ENCODE measurements around the gene VWA3B. TPM values are rescaled to one million over a fixed set of nuclear protein-coding genes. Genes with fewer than 3 reads are reported as not detected.

VWA3B gene
- total RNA-seq, 1 donor from 2014 or later, result not detected

- Histone ChIP-seq H3K4me2 (ENCODE audit: low read length) (no peak overlapping the region), H3K4me3 (ENCODE audit: insufficient read depth, low read depth, low read length) (no peak overlapping the region), H3K9ac (ENCODE audit: low read length) (no peak overlapping the region), H3K36me3 (ENCODE audit: insufficient read depth, low read length) (no peaks in the 10 kb centered on the region), H2AFZ (ENCODE audit: low read depth, low read length) (no peak overlapping the region), H3K79me2 (ENCODE audit: insufficient read depth, low read length) (no peaks in the 10 kb centered on the region), H4K20me1 (ENCODE audit: insufficient read depth, low read length) (no peaks in the 10 kb centered on the region), H3K4me1 (ENCODE audit: insufficient read depth, low read length) (no peaks in the 10 kb centered on the region), H3K27me3 (ENCODE audit: insufficient read depth, low read length) (no peaks in the 10 kb centered on the region), H3K9me3 (ENCODE audit: insufficient read depth, low read depth, low read length) (no peaks in the 10 kb centered on the region), H3K27ac (ENCODE audit: low read depth, low read length) (no peak overlapping the region)
- no peak for TF ChIP-seq CTCF (IDR thresholded peaks at IDR 0.05; ENCODE audit: insufficient read depth, low read depth, low read length)
- TF ChIP-seq EZH2 (IDR thresholded peaks at IDR 0.05; ENCODE audit: insufficient read depth, low read length), result no peak
- peaks cover 2% of the 10 kb centered on the region for H3K27me3 Mint-ChIP-seq (ENCODE audit: low read depth, unreplicated experiment)
- DNase-seq (ENCODE audit: low read depth) (no peak), FAIRE-seq (no peak)
- H3K9me3 Mint-ChIP-seq (ENCODE audit: unreplicated experiment), result no peaks in the 10 kb centered on the region
- no peak overlapping the region for H3K4me3 Mint-ChIP-seq (ENCODE audit: unreplicated experiment)
- H3K4me1 Mint-ChIP-seq (ENCODE audit: low read depth, unreplicated experiment), result no peaks in the 10 kb centered on the region
- no peak overlapping the region for H3K27ac Mint-ChIP-seq (ENCODE audit: unreplicated experiment)
- no peaks in the 10 kb centered on the region for H3K36me3 Mint-ChIP-seq (ENCODE audit: low read depth, unreplicated experiment)
These were observed 15.9 kb downstream of the VWA3B start for GRCh38 chr2:98102878-98103277.

DNA sequence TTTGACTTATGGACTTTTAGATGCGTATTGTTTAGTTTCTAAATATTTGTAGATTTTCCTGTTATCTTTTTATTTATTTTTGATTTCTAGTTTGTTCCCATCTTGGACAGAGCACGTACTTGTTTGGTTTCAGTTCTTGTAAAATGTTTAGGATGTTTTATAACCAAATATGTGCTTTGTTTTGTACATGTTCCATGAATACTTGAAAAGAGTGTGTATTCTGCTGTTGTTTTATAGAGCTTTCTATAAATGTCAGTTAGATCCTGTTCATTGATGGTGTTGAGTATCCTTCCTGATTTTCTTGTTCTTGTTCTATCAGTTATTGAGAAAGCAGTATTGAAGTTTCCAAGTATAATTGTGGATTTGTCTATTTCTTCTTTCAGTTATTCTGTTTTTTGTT lies 21.1 kb downstream of the VWA3B start:
- Mint-ChIP-seq H3K9me3 (ENCODE audit: unreplicated experiment) (no peaks in the 10 kb centered on the region), H3K27ac (ENCODE audit: unreplicated experiment) (no peak overlapping the region), H3K4me1 (ENCODE audit: low read depth, unreplicated experiment) (no peaks in the 10 kb centered on the region), H3K36me3 (ENCODE audit: low read depth, unreplicated experiment) (no peaks in the 10 kb centered on the region), H3K4me3 (ENCODE audit: unreplicated experiment) (no peak overlapping the region), H3K27me3 (ENCODE audit: low read depth, unreplicated experiment) (peaks cover 2% of the 10 kb centered on the region)
- DNase-seq (ENCODE audit: low read depth) (no peak), FAIRE-seq (no peak)
- TF ChIP-seq CTCF (IDR thresholded peaks at IDR 0.05; ENCODE audit: insufficient read depth, low read depth, low read length), result no peak
- TF ChIP-seq EZH2 (IDR thresholded peaks at IDR 0.05; ENCODE audit: insufficient read depth, low read length), result no peak
- Histone ChIP-seq H4K20me1 (ENCODE audit: insufficient read depth, low read length) (no peaks in the 10 kb centered on the region), H3K9me3 (ENCODE audit: insufficient read depth, low read depth, low read length) (no peaks in the 10 kb centered on the region), H3K9ac (ENCODE audit: low read length) (no peak overlapping the region), H3K36me3 (ENCODE audit: insufficient read depth, low read length) (no peaks in the 10 kb centered on the region), H3K4me2 (ENCODE audit: low read length) (no peak overlapping the region), H3K27me3 (ENCODE audit: insufficient read depth, low read length) (no peaks in the 10 kb centered on the region), H3K27ac (ENCODE audit: low read depth, low read length) (no peak overlapping the region), H3K4me1 (ENCODE audit: insufficient read depth, low read length) (no peaks in the 10 kb centered on the region), H3K79me2 (ENCODE audit: insufficient read depth, low read length) (no peaks in the 10 kb centered on the region), H3K4me3 (ENCODE audit: insufficient read depth, low read depth, low read length) (no peak overlapping the region), H2AFZ (ENCODE audit: low read depth, low read length) (no peak overlapping the region)

GRCh38 chr2:98110741-98111140 lies 23.8 kb downstream of the VWA3B start:
- Mint-ChIP-seq H3K27me3 (ENCODE audit: low read depth, unreplicated experiment) (peaks cover 4% of the 10 kb centered on the region), H3K9me3 (ENCODE audit: unreplicated experiment) (no peaks in the 10 kb centered on the region), H3K27ac (ENCODE audit: unreplicated experiment) (no peak overlapping the region), H3K4me3 (ENCODE audit: unreplicated experiment) (no peak overlapping the region), H3K36me3 (ENCODE audit: low read depth, unreplicated experiment) (no peaks in the 10 kb centered on the region), H3K4me1 (ENCODE audit: low read depth, unreplicated experiment) (no peaks in the 10 kb centered on the region)
- DNase-seq (ENCODE audit: low read depth) (no peak), FAIRE-seq (no peak)
- TF ChIP-seq CTCF (IDR thresholded peaks at IDR 0.05; ENCODE audit: insufficient read depth, low read depth, low read length) (no peak), EZH2 (IDR thresholded peaks at IDR 0.05; ENCODE audit: insufficient read depth, low read length) (no peak)
- H3K4me2 ChIP-seq (ENCODE audit: low read length), result no peak overlapping the region
- no peaks in the 10 kb centered on the region for H3K36me3 ChIP-seq (ENCODE audit: insufficient read depth, low read length)
- no peaks in the 10 kb centered on the region for H3K79me2 ChIP-seq (ENCODE audit: insufficient read depth, low read length)
- no peaks in the 10 kb centered on the region for H3K9me3 ChIP-seq (ENCODE audit: insufficient read depth, low read depth, low read length)
- no peaks in the 10 kb centered on the region for H3K4me1 ChIP-seq (ENCODE audit: insufficient read depth, low read length)
- H3K9ac ChIP-seq (ENCODE audit: low read length), result no peak overlapping the region
- no peak overlapping the region for H3K4me3 ChIP-seq (ENCODE audit: insufficient read depth, low read depth, low read length)
- H3K27ac ChIP-seq (ENCODE audit: low read depth, low read length), result no peak overlapping the region
- no peak overlapping the region for H2AFZ ChIP-seq (ENCODE audit: low read depth, low read length)
- peaks cover 3% of the 10 kb centered on the region for H3K27me3 ChIP-seq (ENCODE audit: insufficient read depth, low read length)
- H4K20me1 ChIP-seq (ENCODE audit: insufficient read depth, low read length), result no peaks in the 10 kb centered on the region

Measured in astrocyte (in vitro differentiated cells and primary cell).